GM18520 (cell line): Measurements from ENCODE around the gene SIRT2.
"Not testable (repeated sequence)": the region's sequence is repeated elsewhere in the genome, so short reads cannot be mapped to it uniquely, and the experiment has no call there.

ENCODE experiments used
- ATAC-seq: cut with Tn5 transposase; IDR thresholded peaks from one replicate; pipeline ENCODE4 v1.9.1; 2021; ENCODE audit not compliant: unreplicated experiment

Gene SIRT2

DNA sequence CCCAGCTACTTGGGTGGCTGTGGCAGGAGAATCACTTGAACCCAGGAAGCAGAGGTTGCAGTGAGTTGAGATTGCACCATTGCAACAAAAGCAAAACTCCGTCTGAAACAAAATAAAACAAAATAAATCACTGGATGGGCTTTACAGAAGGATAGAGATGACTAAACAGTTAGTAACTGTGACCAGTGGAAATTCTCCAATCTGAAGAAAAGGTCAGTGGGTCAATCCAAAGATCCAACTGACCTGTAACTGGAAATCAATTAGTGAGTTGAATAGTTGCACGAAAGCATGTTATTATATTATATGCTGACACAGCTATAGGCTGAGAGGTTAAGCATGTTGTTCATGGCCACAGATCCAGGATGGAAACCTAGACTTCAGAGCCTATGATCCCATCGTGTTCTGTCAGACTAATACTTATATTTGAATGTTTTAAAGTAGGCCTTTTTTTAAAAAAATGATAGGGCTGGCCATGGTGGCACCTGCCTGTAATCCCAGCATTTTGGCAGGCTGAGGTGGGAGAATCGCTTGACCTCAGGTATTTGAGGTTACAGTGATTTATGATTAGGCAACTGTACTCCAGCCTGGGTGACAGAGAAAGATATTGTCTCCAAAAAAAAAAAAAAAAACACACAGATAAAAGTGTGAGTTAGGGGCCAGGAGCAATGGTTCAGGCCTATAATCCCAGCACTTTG is 69.2 kb downstream of the SIRT2 start:
- ATAC-seq = no peak

DNA sequence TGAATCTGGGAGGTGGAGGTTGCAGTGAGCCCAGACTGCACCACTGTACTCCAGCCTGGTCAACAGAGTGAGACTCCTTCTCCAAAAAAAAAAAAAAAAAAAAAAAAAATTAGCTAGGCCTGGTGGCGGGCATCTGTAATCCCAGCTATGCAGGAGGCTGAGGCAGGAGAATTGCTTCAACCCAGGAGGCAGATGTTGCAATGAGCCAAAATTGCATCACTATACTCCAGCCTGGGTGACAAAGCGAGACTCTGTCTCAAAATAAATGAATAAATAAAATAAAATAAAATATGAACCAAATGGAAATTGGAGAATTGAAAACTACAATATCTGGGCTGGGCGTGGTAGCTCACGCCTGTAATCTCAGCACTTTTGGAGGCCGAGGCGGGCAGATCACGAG is 70.2 kb downstream of the SIRT2 start:
- not testable (repeated sequence) for ATAC-seq
